G401 (cell line): ENCODE data around the gene STXBP6. TPM values are rescaled to one million over a fixed set of nuclear protein-coding genes. Genes with fewer than 3 reads are reported as not detected.

ENCODE experiments used
- DNase-seq: peaks from one replicate; pipeline ENCODE4 v3.0.0-alpha.2; 2015; ENCODE audit warnings: low spot score
- in situ Hi-C: cut with HindIII; loops from 2 replicates; pipeline ENCODE4 v1.10.0; 2016; ENCODE audit warnings: low sequenced_read_pairs, mixed read lengths
- total RNA-seq: library from RNA; depleted of rRNA; stranded (reverse); fragments of >200 nt; shearing (Covaris generic); gene quantifications from 2 replicates; pipeline ENCODE4 v1.2.3, GENCODE V29; 2014

Gene STXBP6
- total RNA-seq, 1 experiment from 2014 or later: not detected

DNA sequence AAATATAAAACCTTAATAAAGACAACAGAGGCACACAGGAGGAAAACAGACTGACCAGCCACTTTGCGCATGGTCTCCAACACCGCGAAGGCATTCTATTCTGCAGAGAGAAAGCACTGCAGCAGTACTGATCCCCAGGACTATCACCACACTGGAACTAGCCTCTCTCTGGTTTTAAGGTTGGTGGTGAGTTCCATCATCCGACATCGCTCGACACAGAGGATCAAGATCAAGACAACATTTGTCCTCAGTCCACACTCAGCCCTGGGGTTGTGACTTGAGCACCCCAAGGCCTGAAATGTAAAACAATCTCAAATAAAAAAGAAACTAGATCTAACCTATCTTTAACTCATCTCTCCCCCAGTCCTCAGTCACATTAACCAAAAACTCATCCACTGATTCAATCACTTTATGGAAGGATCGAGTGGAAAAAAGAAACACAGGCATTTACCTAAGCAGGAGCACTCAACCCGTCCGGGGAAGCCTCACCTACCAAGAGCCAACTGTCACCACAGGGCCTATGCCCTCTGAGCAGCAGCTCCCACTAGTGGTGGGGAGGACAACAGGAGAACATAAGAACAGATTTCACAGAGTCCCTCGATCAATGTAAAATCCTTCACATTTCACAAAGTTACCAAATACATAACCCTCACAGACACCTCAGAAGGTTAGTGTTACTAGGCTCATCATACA, 17.7 kb downstream of the STXBP6 start:
- in situ Hi-C loops: no loop called here

GRCh38 chr14:25026476-25027137, 23.3 kb downstream of the STXBP6 start:
- in situ Hi-C loops: no loop called here
- DNase-seq: no peak

More for the DNA sequence above, 17.7 kb downstream of the STXBP6 start:
- DNase-seq: no peak

GRCh38 chr14:25019892-25020291, 30.1 kb downstream of the STXBP6 start:
- in situ Hi-C loops: no loop called here
- no peak for DNase-seq

DNA sequence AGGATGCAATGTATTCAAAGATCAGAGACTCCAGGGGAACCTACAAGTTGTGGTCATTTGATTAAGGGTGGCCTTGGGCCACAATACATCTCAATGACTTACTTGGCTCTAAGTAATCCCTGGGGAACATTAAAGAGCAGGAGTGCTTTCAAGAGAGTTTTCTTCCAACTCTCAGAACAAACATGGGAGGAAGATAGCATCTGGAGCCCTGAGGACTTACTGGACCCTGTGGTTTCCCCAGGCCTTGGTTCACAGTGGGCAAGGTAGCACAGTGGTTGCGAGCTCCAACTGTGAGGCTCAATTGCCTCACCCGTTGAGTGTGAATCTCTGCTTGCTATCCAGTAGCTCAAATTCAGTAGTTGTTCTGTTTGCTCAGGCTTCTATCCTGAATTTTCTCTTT, 32.4 kb downstream of the STXBP6 start:
- DNase-seq: no peak
- in situ Hi-C loops: no loop called here

DNA sequence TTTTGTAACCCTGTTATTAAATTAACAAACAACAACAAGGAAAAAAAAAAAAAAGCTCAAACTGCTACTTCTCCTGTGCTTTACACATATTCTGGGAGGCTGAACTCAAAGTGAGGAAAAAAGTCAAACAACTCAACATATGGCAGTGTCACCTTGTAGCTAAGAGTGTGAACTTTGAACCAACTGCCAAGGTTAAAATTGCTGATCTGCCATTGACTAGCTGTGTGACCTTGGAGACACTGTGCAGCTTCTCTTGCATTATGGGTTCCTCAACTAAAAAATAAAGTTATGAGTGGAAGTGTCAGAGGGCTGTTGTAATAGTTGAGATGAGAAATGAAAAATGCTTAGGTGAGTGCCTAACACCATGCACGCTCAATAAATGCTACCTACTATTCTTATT, 34.2 kb downstream of the STXBP6 start:
- DNase-seq: no peak
- in situ Hi-C loops: no loop called here

DNA sequence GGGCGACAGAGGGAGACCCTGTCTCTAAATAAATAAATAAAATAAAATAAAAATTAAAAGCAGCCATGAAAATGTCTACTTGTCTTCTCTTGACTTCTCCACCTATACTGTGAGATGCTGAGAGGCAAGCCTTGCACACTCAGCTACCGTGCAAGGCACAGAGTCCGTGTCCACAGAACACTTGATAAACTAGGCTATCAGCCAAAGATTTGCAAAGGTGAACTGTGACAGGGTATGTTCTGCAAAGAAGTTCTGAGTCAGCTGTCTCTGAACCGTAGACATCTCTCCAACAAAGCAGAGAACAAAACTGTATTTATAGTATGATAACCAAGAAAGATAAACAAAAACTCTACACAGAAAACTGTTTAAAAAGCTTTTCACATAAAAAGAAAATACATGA, 35.5 kb downstream of the STXBP6 start:
- no peak for DNase-seq
- in situ Hi-C loops: no loop called here

DNA sequence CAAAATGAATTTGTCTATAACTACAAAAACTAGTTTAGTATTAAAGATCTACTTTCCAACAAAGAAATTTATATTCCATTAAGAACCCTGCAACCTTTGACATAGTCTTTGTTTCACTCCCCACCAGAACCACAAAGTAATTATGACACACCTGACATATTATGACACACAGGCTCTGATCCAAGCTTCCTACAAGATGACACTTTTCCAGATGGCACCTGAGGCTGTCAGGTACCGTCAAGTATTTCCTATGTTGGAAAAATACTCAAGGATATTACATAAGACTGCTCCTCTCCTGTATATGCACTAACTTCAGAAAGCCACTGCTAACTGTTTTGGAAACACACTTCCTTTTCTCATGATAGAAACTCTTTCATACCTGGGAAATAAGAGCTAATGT, 38.9 kb downstream of the STXBP6 start:
- no peak for DNase-seq
- in situ Hi-C loops: no loop called here

- no peak for DNase-seq
- in situ Hi-C loops: no loop called here
These were observed 39.5 kb downstream of the STXBP6 start for GRCh38 chr14:25010471-25010870.

GRCh38 chr14:25009891-25010290, 40.1 kb downstream of the STXBP6 start:
- DNase-seq: no peak
- in situ Hi-C loops: no loop called here

- in situ Hi-C loops: no loop called here
- DNase-seq: peak; percentile 25
These were observed 42.1 kb downstream of the STXBP6 start for GRCh38 chr14:25007832-25008231.

GRCh38 chr14:25006961-25007795, 42.8 kb downstream of the STXBP6 start:
- in situ Hi-C loops: no loop called here
- no peak for DNase-seq

GRCh38 chr14:25006031-25006430, 43.9 kb downstream of the STXBP6 start:
- in situ Hi-C loops: no loop called here
- no peak for DNase-seq

- in situ Hi-C loops: no loop called here
- no peak for DNase-seq
These were observed 45.5 kb downstream of the STXBP6 start for GRCh38 chr14:25004389-25004809.

- in situ Hi-C loops: no loop called here
- no peak for DNase-seq
These were observed 46.4 kb downstream of the STXBP6 start for GRCh38 chr14:25003537-25003936.

DNA sequence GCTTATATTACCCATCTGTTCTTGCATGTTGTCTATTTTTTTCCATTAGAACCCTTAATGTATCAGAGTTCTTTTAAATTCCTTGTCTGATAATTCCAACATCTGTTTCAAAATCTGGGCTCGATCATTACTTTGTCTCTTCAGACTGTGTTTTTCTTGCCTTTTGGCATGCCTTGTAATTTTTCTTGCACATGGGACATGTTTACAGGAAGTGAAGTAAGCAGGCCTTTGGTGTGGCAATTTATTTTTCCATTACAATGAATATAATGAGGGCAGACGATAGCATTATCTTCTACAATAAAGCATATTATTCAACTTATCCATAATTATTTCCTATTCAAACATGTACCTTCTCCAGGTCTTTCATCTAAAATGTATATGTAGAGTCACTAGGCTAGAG, 48.3 kb downstream of the STXBP6 start:
- in situ Hi-C loops: no loop called here
- no peak for DNase-seq

DNA sequence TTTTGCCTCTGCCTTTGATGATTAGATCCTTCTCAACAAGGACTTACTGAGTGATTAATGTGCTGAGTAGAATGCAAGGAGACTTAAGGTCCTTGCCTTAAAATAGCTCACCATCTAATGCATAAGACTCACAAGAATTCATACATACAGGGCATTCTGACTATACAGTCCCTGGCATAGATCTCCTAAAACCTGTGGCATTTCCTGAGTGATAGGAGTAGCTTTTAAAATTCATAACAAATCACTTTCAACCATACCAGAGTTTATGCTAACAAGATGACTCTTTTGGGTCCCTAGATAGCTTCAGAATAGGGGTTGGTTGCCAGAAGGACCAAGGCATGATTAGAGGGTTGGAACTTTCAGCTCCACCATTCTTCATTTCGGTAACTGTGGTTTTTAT, 48.8 kb downstream of the STXBP6 start:
- DNase-seq: no peak
- in situ Hi-C loops: no loop called here

DNA sequence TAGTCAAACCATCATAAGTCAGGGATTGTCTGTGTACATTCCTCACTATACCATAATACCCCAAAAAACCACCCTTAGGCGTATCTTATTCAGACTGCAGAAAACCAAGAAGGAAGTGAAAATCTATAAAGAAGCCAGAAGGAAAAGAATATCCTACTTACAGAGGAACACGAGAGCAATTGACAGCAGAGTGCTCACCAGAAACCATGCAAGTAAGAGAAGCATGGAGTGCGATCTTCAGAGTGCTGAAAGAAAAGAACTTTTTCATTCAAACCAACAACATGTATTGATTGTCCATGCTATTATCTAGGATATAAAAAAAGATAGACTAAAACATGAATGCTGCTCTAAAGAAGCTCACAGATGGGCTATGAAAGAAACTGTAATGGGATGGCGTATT, 50.8 kb downstream of the STXBP6 start:
- no peak for DNase-seq
- in situ Hi-C loops: no loop called here

- no peak for DNase-seq
- in situ Hi-C loops: no loop called here
These were observed 52.8 kb downstream of the STXBP6 start for GRCh38 chr14:24996930-24997725.

GRCh38 chr14:24995016-24995415, 54.9 kb downstream of the STXBP6 start:
- in situ Hi-C loops: no loop called here
- no peak for DNase-seq
